ENCODE results near the gene GALNT5.

- TF ChIP-seq POLR2A (IDR thresholded peaks at IDR 0.05) (no peak), CTCF (IDR thresholded peaks at IDR 0.05) (no peak)
Measured at GRCh38 chr2:157309878-157310277, 52.4 kb downstream of the GALNT5 start.
